Raji (cell line): Measurements from ENCODE around the gene GALNT10.

Experiments used
- POLR2A ChIP-seq: IDR thresholded peaks from 2 replicates; pipeline ENCODE4 v1.6.1; 2011; ENCODE audit warnings: low read depth, low read length, control low read depth; ENCODE audit not compliant: insufficient read depth

GALNT10 gene

DNA sequence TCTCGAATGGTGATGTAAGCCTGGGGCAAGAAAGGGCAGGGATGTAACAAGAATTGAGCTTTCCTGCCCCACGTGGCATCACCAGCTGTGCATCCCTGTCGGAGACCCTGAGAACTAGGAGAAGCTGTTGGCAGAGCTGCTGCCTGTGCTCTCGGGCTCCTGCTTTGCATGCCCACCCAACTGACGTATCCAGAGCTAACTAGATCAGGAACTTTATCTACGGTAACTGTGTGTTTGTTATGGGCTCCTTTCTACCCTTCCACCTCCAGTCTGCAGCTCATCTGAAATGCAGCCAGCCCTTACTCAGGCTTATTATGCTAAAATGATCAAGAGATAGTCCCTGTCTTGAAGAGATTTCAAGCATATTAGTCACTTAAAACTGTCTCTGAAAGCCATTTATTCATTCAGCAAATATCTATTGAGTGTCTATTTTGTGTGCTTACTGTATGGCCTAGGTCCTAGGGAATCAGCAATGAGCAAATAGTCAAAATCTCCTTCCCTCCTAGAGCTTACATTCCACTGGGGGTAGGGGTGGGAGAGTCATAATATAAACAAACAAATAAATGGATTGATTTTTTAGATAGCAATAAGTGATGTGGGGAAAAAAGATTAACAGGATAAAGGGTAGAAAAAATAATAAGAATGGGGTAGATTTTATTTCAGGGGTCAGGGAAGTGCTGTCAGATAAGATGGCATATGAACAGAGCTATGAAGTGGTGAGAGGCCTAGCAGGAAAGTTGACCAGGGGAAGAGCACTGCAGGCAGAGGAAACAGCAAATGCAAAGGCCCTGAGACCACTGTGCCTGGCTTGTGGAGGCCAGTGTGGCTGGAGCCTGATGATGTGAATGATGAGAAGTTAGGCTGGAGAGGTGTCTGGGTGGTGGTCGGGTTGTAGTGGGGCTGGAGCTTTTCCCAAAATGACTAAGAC lies 118.2 kb downstream of the GALNT10 start:
- no peak for TF ChIP-seq POLR2A

- TF ChIP-seq POLR2A: no peak
Measured at GRCh38 chr5:154309371-154309745, 118.8 kb downstream of the GALNT10 start.

GRCh38 chr5:154309805-154310204 lies 119.3 kb downstream of the GALNT10 start:
- no peak for TF ChIP-seq POLR2A

GRCh38 chr5:154311362-154311761 lies 120.8 kb downstream of the GALNT10 start:
- no peak for TF ChIP-seq POLR2A

DNA sequence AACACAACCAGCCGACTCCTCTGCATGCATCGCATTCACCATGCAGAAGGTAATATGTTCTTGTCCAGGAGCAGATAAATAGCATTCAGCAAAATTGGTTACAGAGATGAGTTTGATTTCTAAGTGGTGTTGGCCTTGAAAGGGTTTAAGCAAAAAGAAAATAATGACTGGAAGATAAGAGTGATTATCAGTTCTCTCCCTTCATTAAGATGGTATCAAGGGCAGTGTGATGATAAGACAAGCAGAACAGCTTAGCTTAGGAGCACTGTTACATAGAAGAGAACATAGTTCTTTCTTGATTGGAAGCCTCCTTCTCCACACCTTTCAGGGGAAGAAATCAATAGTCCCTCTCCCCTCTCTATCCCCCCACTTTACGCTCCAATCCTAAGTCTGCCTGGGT lies 121.5 kb downstream of the GALNT10 start:
- no peak for TF ChIP-seq POLR2A

- TF ChIP-seq POLR2A: no peak
Measured at GRCh38 chr5:154312576-154312975, 122.0 kb downstream of the GALNT10 start.

- TF ChIP-seq POLR2A: no peak
Measured at GRCh38 chr5:154313360-154314017, 123.0 kb downstream of the GALNT10 start.

DNA sequence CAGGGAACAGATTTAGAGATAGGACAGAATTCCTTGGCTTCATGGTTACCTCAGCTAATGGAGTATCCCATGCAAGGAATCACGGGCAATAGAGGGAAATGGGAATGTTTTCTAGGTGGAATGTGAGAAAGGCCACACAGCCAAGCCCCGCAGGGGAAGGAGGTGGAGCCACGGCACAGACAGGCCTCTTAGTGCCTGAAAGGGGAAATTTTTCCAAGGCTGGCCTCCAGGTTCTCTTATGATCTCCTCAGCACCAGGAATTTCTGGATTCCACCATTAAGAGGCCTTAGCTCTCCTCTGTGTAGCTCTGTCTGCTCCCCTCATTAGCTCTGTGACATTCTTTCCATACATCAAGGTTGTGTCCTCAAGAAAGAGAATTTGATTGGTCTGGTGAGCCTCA lies 124.7 kb downstream of the GALNT10 start:
- no peak for TF ChIP-seq POLR2A

- no peak for TF ChIP-seq POLR2A
Measured at GRCh38 chr5:154315756-154316155, 125.2 kb downstream of the GALNT10 start.

DNA sequence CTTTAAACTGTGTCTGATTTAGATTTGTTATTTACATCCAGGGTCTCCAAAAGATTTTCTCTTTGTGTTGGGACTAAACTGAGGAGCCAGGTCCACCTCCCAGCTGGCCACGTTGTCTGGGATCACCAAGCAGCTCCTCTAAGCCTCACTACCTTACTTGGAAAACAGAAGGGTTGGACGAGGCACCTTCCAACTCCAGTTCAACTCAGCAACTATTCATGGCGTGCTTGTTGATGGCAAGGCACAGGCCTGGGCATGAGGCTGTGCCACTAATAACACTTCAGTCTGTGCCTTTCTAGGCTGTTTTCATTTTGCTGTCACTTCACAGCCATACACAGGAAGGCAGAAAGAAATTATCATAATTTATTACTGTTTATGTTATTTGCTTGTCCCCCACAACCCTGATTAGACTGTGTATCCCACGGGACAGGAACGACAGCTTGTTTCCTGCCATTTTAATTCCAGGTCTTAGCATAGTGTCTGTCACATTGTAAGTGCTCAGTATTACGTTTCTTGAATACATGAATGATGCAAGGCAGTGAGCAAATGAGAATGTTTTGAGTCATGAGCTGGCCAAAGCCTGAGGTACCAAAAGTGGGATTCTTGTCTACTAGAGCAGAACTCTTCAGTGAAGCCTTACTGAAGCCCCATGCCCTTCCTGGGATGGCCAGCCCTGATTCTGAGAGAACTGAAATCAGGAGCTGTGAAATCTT lies 125.8 kb downstream of the GALNT10 start:
- TF ChIP-seq POLR2A: no peak

DNA sequence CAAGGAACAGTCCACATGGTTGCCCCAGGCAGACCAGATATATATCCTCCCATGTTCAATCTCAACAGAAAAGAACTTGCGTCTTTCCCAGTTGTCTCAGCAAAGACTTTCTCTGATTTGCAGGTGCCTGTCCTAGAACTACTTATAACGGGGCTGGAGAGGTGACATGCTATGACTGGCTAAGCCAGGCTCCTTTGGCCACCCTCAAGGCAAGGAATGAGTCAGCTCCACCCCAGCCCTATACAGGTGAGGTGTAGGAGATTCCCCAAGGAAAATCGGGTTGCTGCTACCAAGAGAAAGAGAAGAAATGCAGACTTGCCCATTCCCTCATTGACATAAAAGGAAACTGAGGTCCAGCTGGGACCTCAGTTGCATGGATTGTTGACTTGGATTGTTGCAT lies 127.4 kb downstream of the GALNT10 start:
- no peak for TF ChIP-seq POLR2A

DNA sequence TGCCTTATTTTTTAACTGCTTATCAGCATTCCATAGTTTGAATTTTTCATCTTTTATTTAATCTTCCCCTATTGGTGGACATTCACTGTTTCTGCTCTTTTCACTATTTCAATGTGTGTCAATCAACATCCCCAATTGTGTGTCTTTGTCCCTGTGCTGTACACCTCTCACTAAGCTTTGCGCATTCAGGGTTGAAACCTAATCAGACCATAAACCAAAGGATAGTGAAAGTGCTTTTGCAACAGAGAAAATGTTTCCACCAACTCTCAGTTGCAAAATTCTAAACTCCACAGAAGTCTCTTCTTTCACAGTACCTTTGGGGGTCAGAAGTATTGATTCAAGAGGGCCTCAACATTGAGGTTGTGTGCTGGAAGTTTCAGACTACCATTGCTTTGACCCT lies 128.2 kb downstream of the GALNT10 start:
- no peak for TF ChIP-seq POLR2A

DNA sequence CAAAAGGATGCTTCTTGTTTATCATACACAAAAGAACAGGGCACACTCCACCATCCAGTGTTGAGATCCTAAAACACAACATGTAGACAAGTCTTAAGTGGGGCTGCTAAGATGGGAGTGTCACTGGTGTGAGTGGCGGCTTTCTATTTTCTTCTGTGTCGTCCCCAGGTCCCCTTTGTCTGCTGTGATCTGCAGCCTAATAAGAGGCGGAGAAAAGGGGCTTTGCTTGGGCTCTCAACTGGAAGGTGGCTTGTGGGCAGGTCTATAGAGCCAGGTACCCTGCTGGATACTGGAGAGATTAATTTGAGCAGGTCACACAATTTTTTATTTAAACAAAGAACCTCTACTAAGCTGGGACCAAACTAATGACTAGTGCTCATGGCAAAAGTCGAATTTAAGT lies 129.2 kb downstream of the GALNT10 start:
- TF ChIP-seq POLR2A: no peak

DNA sequence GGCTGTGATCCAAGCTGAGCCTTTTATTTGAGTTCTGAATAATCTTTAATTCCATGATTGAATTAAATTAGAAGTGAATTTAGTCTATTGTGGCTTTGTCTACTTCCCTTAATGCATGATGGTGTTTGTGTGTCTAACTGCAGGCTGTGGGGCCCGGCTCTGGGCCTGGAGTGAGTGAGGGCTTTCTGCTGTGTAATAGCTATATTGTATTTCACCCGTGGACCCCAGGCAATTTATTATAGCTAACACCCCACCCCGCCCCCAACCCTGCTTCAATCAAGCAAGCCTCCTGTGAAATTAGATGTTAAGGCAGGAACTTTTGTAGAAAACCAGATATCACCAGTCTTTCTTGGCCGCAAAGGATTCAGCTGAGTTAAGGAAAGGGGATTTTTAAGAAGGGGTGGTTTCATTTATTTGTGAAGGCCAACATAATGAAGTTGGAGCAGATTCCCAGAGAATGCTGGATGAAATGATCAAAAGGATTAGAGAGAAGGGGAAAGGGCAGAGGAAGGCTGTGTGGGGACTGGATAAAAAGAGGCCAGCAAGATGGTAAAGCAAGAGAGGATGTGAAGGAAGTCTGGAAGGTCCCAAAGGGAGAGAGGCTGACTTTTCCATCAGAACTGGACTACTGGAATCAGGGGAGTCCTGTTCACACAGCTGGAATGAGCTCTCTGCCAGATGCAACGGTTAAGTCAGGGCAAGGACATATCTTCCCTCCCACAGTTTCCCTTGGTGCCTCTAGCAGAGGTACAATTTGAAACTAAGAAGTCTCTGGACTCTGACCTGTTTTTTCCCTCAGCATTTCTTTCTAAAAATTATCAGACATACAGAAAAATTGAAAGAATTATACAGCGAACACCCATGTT lies 129.9 kb downstream of the GALNT10 start:
- TF ChIP-seq POLR2A: no peak

DNA sequence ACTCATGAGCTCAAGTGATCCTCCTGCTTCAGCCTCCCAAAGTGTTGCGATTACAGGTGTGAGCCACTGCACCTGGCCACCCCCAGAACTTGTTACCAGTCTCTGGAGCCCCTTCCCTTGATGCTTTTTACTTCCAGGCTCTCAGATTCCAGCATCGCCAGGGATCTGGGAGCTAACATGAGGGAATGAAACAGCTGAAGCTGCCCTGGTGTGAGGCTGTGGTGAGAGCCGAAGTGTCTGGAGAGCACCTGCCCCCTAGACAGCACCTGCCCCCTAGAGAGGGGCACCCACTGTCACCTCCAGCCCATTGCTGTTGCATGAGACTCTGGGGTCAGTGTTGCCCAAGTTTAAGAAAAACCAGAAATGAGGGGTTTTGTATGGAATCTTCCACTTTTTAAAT lies 131.0 kb downstream of the GALNT10 start:
- TF ChIP-seq POLR2A: no peak

DNA sequence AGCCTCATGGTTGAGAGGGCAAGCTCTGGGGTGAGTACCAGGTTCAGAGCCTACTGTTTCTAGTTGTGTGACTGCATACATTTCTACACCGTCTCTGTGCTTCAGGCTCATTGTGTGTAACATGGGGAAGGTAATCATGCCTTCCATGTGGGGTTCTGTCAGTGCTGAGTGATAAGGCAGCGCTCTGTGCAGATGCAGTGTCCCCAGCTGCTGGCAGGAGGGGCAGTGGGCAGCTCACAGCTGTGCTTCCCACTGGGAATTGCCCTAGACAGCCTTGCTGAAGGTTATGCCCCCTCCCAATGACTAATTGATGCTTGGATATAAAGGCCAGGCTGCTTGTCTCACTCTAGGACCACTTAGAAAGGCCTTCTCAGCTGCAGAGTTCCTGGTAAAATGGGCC lies 133.5 kb downstream of the GALNT10 start:
- no peak for TF ChIP-seq POLR2A

- no peak for TF ChIP-seq POLR2A
Measured at GRCh38 chr5:154325566-154325965, 135.0 kb downstream of the GALNT10 start.
